ENCODE measurements around the gene RAET1G.
"Not testable (repeated sequence)": the region's sequence is repeated elsewhere in the genome, so short reads cannot be mapped to it uniquely, and the experiment has no call there.

The RAET1G gene

DNA sequence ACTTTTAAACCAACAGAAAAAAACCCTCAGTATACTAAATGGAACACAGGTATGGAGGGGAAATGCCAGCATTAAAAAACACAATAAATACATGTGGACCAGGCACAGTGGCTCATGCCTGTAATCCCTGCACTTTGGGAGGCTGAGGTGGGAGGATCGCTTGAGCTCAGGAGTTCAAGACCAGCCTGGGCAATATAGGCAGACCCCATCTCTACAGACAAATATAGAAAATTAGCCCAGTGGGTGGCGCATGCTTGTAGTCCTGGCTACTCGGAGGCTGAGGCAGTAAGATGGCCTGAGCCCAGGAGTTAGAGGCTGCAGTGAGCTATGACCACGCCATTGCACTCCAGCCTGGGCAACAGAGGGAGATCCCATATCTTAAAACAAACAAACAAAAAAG, 36.9 kb upstream of the RAET1G start:
- peaks cover 36% of the 10 kb centered on the region for H3K4me1 Mint-ChIP-seq (ENCODE audit: low read depth)
- not testable (repeated sequence) for H3K4me3 Mint-ChIP-seq; H3K36me3 Mint-ChIP-seq (ENCODE audit: low read depth); H3K9me3 Mint-ChIP-seq; H3K27ac Mint-ChIP-seq
- H3K27me3 Mint-ChIP-seq: peaks cover 82% of the 10 kb centered on the region

DNA sequence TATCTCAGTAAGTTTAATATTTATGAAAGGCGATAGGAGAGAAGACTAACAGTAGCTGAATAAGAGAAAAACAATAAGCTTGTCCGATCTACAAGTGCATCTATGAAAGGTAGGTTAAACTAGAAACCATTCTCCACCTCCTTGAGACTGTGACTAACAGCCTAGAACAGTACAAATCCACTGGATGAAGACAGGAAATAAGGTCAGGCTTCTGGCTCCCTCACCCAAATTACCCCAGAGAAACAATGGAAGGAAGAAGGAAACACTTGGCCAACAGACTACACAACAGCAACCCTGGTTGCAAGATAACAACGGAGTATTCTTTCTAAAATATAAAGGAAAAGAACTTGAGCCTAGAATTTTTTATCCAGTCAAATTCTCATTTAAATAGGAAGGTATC, 35.2 kb upstream of the RAET1G start:
- Mint-ChIP-seq H3K4me1 (ENCODE audit: low read depth) (peaks cover 22% of the 10 kb centered on the region), H3K27me3 (peaks cover 77% of the 10 kb centered on the region)
- H3K36me3 Mint-ChIP-seq (ENCODE audit: low read depth); H3K9me3 Mint-ChIP-seq; H3K4me3 Mint-ChIP-seq; H3K27ac Mint-ChIP-seq: not testable (repeated sequence)

DNA sequence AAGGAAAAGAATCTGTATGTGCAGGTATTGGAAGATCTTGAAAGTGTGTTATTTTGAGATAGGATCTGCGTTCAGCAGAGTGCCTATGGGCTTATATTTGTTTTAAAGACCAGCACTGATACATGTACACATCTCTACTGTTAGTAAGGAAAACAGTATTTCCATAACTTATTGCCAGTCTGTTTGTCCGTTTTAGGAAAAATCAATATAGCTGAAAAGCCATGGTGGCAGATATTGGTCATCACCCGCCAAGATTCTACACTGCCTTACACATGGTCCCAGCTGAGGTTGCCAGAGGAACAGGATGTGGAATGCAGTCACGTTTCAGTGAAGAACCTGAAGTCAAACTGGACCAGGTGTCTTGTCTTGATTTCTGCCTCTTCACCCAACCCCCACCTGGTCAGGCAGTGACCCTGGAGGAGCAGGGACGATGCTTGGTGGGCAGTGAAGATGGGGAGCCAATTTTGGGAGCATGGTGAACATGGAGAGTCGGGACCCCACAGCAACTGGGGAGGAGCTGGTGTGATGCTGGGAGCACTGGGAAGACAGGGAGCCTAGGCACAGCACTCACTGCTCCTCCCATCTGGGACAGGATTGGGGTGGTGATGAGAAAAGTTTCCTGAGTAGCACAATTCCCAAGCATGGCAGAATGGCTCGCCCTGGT, 32.9 kb upstream of the RAET1G start:
- not testable (repeated sequence) for H3K36me3 Mint-ChIP-seq (ENCODE audit: low read depth); H3K4me3 Mint-ChIP-seq; H3K9me3 Mint-ChIP-seq; H3K27ac Mint-ChIP-seq
- peaks cover 79% of the 10 kb centered on the region for H3K27me3 Mint-ChIP-seq
- peaks cover 13% of the 10 kb centered on the region for H3K4me1 Mint-ChIP-seq (ENCODE audit: low read depth)

DNA sequence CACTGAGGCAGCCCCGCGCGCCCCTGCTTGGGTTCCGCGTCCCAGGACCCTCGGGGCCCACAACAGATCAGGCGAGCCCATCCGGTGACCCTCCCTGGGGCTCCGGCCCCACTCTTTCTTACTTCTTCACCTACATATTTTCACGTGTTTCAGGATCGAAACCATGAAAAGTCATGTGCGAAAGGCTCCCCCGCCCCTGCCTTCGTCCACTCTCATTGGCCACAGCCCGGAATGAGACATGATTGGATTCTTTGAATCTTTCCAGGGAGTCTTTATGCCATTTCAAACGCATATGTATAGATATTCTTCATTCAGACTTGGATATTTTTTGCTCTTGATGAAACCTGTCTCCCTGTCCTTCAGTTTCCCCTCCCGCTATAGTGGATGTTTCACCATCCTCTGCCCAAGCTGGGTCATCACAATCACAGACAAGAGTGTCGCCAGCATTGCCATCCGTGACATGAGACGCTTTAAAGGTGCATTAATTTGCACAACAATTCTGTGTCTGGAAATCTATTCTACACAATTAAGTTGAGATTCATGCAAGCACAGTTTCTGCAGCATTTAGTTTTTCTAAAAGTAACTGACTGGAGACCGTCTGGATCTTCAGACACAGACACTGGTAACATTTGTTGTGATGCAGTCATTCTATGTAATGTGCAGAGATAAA, 32.2 kb upstream of the RAET1G start:
- H3K9me3 Mint-ChIP-seq; H3K36me3 Mint-ChIP-seq (ENCODE audit: low read depth); H3K27ac Mint-ChIP-seq: not testable (repeated sequence)
- Mint-ChIP-seq H3K27me3 (peaks cover 79% of the 10 kb centered on the region), H3K4me3 (peak overlapping the region; percentile 28), H3K4me1 (ENCODE audit: low read depth) (peaks cover 13% of the 10 kb centered on the region)

DNA sequence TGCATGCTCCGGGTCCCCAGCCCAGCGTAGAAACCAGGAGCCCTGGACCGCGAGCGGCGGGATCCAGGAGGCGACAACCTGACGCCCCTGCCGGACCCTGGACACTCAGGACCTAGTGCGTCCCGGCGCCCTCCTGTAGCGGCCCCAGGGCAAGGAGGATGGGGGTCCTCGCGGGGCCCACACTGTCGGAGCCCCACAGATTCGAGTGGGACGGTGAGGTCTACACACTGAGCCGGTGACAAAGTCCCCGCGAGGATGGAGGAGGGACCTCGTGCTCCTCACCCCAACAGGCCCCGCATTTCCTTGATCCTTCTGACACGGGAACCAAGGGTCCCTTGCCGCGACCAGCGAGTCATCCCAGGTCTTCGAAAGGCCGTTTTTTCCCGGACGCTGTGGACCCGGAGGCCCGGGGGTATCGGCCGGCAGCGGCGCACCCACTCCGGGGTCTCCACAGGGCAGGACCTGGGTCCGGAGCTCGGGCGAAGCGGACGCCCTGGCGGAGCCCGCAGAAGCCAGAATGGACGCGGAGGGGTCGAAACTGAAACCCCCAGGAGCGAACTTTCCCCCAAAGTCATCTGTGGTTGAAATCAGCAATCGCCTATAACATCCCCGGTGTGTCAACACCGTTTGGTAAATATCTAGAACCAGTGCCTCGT, 31.5 kb upstream of the RAET1G start:
- Mint-ChIP-seq H3K4me1 (ENCODE audit: low read depth) (peaks cover 10% of the 10 kb centered on the region), H3K27me3 (peaks cover 79% of the 10 kb centered on the region)
- H3K9me3 Mint-ChIP-seq; H3K27ac Mint-ChIP-seq; H3K4me3 Mint-ChIP-seq; H3K36me3 Mint-ChIP-seq (ENCODE audit: low read depth): not testable (repeated sequence)

DNA sequence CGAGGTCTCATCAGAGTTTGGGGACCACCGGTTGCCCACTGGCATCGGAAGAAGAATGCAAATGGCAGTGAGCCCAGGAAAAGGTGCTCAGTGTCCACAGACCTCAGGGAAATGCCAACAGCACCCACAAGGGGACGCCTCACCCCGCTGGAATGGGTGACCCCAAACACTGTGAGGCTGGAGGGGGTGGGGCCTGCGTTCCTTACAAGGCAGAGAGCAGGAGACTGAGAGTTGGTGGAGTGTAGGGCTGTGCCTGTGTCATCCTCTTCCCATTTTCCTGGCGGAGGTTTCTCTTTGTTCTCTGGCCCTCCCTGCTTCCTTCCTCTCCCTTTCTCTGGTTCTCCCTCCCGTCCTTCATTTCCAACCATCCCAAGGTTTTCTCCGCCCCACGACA, 31.0 kb upstream of the RAET1G start:
- H3K36me3 Mint-ChIP-seq (ENCODE audit: low read depth); H3K4me1 Mint-ChIP-seq (ENCODE audit: low read depth); H3K4me3 Mint-ChIP-seq; H3K9me3 Mint-ChIP-seq; H3K27ac Mint-ChIP-seq: not testable (repeated sequence)
- peaks cover 79% of the 10 kb centered on the region for H3K27me3 Mint-ChIP-seq

- not testable (repeated sequence) for H3K9me3 Mint-ChIP-seq; H3K4me1 Mint-ChIP-seq (ENCODE audit: low read depth); H3K36me3 Mint-ChIP-seq (ENCODE audit: low read depth); H3K27ac Mint-ChIP-seq; H3K4me3 Mint-ChIP-seq
- H3K27me3 Mint-ChIP-seq: peaks cover 81% of the 10 kb centered on the region
These were observed 30.5 kb upstream of the RAET1G start for GRCh38 chr6:149953390-149953789.

- Mint-ChIP-seq H3K36me3 (ENCODE audit: low read depth) (no peaks in the 10 kb centered on the region), H3K9me3 (no peaks in the 10 kb centered on the region), H3K27ac (no peak overlapping the region), H3K4me1 (ENCODE audit: low read depth) (peaks cover 8% of the 10 kb centered on the region), H3K4me3 (no peak overlapping the region), H3K27me3 (peaks cover 78% of the 10 kb centered on the region)
These were observed 28.7 kb upstream of the RAET1G start for GRCh38 chr6:149951626-149952025.

DNA sequence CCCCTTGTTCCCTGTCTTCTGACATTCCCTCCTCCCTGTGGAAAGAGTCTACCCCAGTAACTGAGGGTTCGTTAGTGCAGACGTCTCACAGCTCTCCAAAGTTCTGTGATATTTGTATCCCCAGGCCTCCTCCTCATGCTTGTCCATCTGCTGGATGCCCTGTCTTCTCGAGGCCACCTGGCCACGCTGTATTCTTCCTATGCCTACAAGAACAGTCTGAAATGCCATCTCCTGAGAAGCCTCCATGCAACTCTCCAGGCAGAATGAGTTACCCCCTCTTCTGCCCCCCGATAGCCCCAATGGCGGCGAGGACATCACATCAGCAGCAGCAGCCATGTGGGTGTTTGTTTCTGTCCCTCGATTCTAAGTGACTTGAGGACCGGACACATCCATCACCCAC, 28.2 kb upstream of the RAET1G start:
- peaks cover 80% of the 10 kb centered on the region for H3K27me3 Mint-ChIP-seq
- H3K27ac Mint-ChIP-seq: no peak overlapping the region
- peaks cover 8% of the 10 kb centered on the region for H3K4me1 Mint-ChIP-seq (ENCODE audit: low read depth)
- H3K36me3 Mint-ChIP-seq (ENCODE audit: low read depth): no peaks in the 10 kb centered on the region
- H3K9me3 Mint-ChIP-seq: no peaks in the 10 kb centered on the region
- no peak overlapping the region for H3K4me3 Mint-ChIP-seq

- no peaks in the 10 kb centered on the region for H3K36me3 Mint-ChIP-seq (ENCODE audit: low read depth)
- H3K9me3 Mint-ChIP-seq: no peaks in the 10 kb centered on the region
- peaks cover 74% of the 10 kb centered on the region for H3K27me3 Mint-ChIP-seq
- H3K4me3 Mint-ChIP-seq: no peak overlapping the region
- peaks cover 8% of the 10 kb centered on the region for H3K4me1 Mint-ChIP-seq (ENCODE audit: low read depth)
- H3K27ac Mint-ChIP-seq: no peak overlapping the region
These were observed 27.5 kb upstream of the RAET1G start for GRCh38 chr6:149950423-149950822.

DNA sequence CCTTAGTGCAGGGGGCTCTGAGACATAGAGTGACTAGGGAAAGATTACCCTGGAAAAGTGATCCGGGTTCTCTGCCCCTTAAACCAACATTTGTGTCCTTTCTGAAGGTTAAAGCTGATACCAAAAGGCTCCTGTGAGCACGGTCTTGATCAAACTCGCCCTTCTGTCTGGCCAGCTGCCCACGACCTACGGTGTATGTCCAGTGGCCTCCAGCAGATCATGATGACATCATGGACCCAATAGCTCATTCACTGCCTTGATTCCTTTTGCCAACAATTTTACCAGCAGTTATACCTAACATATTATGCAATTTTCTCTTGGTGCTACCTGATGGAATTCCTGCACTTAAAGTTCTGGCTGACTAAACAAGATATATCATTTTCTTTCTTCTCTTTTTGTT, 25.7 kb upstream of the RAET1G start:
- H3K27me3 Mint-ChIP-seq: peaks cover 68% of the 10 kb centered on the region
- no peaks in the 10 kb centered on the region for H3K36me3 Mint-ChIP-seq (ENCODE audit: low read depth)
- no peak overlapping the region for H3K4me3 Mint-ChIP-seq
- H3K9me3 Mint-ChIP-seq: no peaks in the 10 kb centered on the region
- no peak overlapping the region for H3K27ac Mint-ChIP-seq
- H3K4me1 Mint-ChIP-seq (ENCODE audit: low read depth): peaks cover under 1% of the 10 kb centered on the region

DNA sequence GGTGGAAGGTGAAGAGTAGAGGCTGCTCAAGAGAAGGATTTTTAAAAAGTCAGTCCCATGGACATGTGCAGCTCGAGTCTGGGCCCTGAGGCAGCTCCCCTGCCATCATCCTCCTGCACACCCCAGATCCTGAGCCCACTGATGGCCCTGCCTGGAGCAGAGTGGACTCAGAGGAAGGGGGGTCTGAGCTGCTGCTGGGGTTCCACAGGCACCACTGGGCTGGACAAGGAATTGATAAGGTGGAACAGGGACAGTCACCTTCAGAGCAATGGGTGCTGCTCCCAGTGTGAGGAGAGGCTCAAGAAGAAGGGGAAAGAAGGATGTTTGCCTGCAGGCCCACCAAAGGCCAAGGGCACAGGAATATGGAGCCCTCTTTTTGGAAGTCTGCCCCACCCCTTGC, 25.1 kb upstream of the RAET1G start:
- H3K27ac Mint-ChIP-seq: no peak overlapping the region
- H3K27me3 Mint-ChIP-seq: peaks cover 63% of the 10 kb centered on the region
- H3K36me3 Mint-ChIP-seq (ENCODE audit: low read depth): no peaks in the 10 kb centered on the region
- no peaks in the 10 kb centered on the region for H3K4me1 Mint-ChIP-seq (ENCODE audit: low read depth)
- H3K9me3 Mint-ChIP-seq: no peaks in the 10 kb centered on the region
- H3K4me3 Mint-ChIP-seq: no peak overlapping the region

- not testable (repeated sequence) for H3K36me3 Mint-ChIP-seq (ENCODE audit: low read depth); H3K9me3 Mint-ChIP-seq; H3K27ac Mint-ChIP-seq; H3K4me3 Mint-ChIP-seq; H3K4me1 Mint-ChIP-seq (ENCODE audit: low read depth)
- peaks cover 63% of the 10 kb centered on the region for H3K27me3 Mint-ChIP-seq
These were observed 24.6 kb upstream of the RAET1G start for GRCh38 chr6:149947533-149947932.

DNA sequence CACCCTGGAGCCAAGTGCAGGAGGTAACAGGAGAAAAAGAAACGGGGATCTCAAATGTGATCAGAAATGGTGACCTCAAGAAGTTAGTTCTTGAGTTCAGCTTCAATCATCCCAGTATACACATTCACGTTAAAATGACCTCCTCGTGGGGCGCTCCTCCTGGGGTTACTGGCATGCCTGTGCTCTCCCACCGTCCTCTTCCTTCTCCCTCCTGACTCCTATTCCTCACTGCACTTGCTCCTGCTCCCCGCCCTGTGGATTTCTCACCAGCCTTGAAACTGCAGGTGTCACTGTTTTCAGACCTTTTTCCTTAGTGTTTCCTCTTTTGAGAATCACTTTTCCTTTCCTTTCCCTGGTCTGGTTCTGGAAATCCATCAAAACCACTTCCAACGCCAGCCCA, 23.7 kb upstream of the RAET1G start:
- H3K4me3 Mint-ChIP-seq; H3K9me3 Mint-ChIP-seq; H3K4me1 Mint-ChIP-seq (ENCODE audit: low read depth); H3K27ac Mint-ChIP-seq; H3K36me3 Mint-ChIP-seq (ENCODE audit: low read depth): not testable (repeated sequence)
- peaks cover 57% of the 10 kb centered on the region for H3K27me3 Mint-ChIP-seq

- H3K36me3 Mint-ChIP-seq (ENCODE audit: low read depth); H3K4me3 Mint-ChIP-seq; H3K27ac Mint-ChIP-seq; H3K9me3 Mint-ChIP-seq: not testable (repeated sequence)
- H3K4me1 Mint-ChIP-seq (ENCODE audit: low read depth): peaks cover 15% of the 10 kb centered on the region
- peaks cover 55% of the 10 kb centered on the region for H3K27me3 Mint-ChIP-seq
These were observed 22.4 kb upstream of the RAET1G start for GRCh38 chr6:149945276-149945675.

DNA sequence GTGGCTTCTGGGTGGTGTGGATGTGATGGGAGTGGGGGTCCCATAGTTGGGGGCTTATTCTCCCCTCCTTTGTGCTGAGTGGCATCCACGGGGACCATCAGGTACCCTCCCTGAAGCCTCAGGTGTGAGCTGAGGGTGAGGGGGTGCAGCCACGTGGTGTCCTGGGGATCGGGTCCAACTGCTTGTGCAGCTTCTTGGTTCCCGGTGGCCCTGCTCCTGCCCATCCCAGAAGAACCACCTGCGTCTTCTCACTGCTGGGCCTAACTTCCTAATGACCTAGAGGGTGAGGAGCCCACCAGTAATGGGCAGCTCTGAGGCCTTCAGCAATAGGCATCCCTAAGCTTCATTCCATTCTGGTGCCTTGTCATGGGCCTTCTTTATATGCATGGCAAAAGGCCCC, 20.4 kb upstream of the RAET1G start:
- not testable (repeated sequence) for H3K4me3 Mint-ChIP-seq; H3K27ac Mint-ChIP-seq; H3K9me3 Mint-ChIP-seq; H3K36me3 Mint-ChIP-seq (ENCODE audit: low read depth)
- peaks cover 34% of the 10 kb centered on the region for H3K4me1 Mint-ChIP-seq (ENCODE audit: low read depth)
- H3K27me3 Mint-ChIP-seq: peaks cover 52% of the 10 kb centered on the region
